GM21529 (cell line): ENCODE data around the gene SLC25A1.

Source experiments
- ATAC-seq: cut with Tn5 transposase; IDR thresholded peaks from one replicate; pipeline ENCODE4 v1.9.1; 2021; ENCODE audit not compliant: unreplicated experiment

SLC25A1 gene

GRCh38 chr22:19178657-19179496 lies at the start of gene SLC25A1:
Gene SLC25A1, minus strand, starts transcription at chr22:19178736. Its CDS starts 63 bp downstream, at chr22:19178673.
- ATAC-seq: peak; percentile 58

DNA sequence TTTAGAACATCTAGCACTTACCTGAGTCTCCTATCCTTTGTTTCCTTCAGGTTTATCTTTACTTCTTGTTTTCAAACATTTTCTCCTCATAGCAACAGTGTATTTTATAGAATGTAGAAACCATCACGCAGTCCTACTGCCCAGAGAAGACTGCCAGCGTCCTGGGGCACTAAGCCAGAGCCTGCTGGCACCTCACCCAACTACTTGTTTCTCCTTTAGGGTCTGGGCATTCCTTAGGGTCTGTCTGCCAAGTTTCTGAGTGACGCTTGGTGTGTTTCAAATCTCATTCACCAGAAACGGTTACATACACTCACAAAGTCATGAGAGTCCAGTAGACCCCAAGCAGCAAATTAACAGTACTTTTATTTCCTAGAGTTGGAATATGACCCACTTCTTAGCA lies 49.6 kb upstream of the SLC25A1 start:
- no peak for ATAC-seq

- no peak for ATAC-seq
Measured at GRCh38 chr22:19226428-19226827, 47.9 kb upstream of the SLC25A1 start.

- no peak for ATAC-seq
Measured at GRCh38 chr22:19225560-19225959, 47.0 kb upstream of the SLC25A1 start.

DNA sequence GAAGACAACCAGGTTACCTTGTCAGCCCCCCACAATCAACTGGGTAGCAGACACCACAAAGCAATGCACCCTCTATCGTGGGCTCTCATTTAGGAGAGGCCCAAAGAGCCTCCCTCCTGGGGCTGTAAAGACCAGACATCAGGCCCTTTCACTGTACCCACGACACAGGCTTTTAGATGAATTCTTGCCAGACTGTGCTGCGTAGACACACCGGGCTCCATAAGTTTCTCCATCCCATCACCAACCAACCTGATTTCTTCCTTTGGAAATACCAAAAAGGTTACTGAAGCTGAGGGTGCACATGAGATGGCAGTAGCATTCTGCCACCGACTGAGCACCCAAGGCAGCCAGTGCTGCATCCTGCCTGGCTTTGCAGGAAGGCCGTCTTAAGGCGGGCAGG lies 46.4 kb upstream of the SLC25A1 start:
- ATAC-seq: no peak

GRCh38 chr22:19224557-19224956 lies 46.0 kb upstream of the SLC25A1 start:
- no peak for ATAC-seq

- ATAC-seq: no peak
Measured at GRCh38 chr22:19223617-19224016, 45.1 kb upstream of the SLC25A1 start.

- ATAC-seq: no peak
Measured at GRCh38 chr22:19223110-19223509, 44.6 kb upstream of the SLC25A1 start.

DNA sequence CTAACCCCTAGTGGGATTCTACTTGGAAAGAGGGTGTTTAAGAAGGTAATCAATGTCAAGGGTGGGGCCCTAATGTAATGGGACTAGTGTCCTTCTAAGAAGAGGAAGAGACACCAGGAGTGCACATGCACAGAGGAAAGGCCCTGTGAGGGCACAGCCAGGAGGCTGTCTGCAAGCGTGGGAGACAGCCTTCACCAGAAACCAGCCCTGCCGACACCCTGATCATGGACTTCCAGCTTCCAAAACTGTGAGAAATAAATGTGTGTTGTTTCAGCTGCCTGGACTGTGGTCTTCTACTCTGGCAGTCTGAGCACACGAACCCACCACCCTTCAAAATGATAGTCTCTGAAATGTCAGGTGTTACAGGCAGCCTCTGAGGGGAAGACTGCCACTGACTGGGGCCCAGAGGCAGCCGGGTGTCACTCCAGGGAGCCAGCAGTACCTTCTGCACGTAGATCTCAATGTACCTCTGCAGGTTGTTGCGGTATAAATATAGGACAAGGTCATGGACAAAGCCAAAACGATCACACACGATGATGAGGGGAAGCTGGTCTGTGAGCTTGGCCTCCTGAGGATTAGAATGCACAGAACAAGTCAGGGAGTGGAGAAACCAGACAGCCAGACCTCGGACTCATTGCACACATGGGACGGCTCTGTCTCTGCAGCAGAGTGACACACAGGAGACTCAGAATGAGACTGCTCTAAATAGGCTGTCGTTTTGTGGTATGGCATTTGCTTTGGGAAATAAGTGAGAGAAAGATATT lies 43.9 kb upstream of the SLC25A1 start:
- ATAC-seq: no peak

GRCh38 chr22:19220867-19221266 lies 42.3 kb upstream of the SLC25A1 start:
- ATAC-seq: no peak

- ATAC-seq: no peak
Measured at GRCh38 chr22:19218541-19219233, 40.2 kb upstream of the SLC25A1 start.

DNA sequence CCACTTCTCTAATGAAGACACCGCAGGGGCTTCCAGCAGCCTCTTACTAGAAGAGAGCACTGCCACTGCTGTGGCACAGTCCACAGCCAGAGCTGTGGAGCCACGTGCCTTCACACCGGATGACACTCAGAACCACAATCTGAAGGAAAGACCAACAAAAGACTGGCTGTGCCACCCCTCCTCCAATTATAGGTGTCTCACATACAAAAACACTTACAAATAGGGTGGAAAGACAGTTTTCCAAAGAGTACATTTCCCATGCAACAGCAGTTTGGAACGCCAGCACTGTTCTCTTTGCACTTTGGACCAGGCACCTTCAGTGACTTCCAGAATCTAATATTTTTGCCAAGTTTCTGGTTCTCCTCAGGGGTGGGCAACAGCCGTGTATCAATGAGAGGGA lies 38.0 kb upstream of the SLC25A1 start:
- ATAC-seq: no peak

GRCh38 chr22:19215360-19215759 lies 36.8 kb upstream of the SLC25A1 start:
- ATAC-seq: no peak

GRCh38 chr22:19214078-19214473 lies 35.5 kb upstream of the SLC25A1 start:
- no peak for ATAC-seq

DNA sequence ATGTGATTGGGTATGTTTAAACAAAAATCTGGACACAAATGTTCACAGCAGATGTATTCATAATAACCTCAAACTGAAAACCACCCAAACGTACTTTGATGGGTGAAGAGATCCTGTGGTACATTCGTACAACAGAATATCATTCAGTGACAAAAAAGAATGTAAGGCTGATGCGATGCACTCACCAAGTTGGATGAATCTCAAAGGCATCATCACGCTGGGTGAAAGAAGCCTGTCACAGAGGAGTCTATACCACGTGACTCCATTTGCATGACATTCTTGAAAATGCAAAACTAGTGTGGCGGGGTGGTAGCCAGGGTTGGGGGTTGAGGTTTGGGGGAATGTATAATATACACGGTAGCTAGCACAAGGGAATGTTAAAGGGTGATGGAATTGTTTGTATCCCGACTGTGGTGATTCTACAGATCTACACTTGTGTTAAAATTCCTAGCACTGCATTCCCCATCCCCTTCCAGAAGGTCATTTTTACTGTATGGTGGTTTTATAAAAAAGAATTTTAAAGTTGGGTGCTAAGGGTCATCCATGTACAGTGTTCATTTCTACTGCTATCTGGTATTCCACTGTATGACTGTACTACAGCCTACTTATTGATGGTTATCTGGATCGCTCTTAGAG lies 35.0 kb upstream of the SLC25A1 start:
- ATAC-seq: no peak

GRCh38 chr22:19213001-19213400 lies 34.5 kb upstream of the SLC25A1 start:
- ATAC-seq: no peak

DNA sequence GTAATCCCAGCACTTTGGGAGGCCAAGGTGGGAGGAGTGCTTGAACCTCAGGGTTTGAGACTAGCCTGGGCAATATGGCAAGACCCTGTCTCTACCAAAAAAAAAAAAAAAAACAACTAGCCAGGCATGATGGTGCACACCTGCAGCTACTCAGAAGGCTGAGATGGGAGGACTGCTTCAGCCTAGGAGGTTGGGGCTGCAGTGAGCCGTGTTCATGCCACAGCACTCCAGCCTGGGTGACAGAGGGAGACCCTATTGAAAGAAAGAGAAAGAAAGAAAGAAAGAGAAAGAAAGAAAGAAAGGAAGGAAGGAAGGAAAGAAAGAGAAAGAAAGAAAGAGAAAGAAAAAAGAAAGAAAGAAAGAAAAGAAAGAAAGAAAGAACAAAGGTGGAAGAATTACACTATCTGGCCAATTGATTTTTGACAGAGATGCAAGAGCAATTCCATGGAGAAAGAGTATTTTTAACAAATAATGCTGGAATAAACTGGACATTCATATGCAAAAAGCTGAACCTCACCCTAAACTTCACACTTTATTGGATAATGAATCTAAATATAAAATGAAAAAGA lies 33.9 kb upstream of the SLC25A1 start:
- ATAC-seq: no peak

GRCh38 chr22:19210188-19210587 lies 31.7 kb upstream of the SLC25A1 start:
- no peak for ATAC-seq

DNA sequence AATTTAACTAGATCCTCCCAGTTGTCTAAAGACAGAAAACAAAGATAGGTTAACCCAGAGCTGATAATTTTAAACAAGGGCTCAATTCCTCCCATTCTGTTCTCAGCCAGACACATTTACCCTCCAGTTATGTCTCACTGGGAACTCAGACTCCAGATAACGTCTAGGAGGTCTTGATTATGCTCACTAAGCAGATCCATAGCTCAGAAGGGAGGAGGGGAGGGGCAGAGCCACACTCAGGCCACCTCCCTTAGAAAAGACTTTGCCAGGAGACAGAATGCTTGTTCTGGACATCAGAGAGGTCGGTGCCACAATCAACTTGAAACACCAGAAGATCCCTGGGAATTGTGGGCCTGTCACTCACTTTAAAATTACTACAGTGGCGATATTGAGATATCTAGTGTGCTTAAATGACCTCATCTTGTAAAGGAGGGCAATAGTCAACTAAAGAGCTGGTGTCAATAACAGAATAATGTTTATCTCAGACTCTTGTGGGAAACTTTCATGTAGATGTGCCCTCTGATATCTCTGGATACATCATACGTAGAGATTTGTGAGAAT lies 29.8 kb upstream of the SLC25A1 start:
- no peak for ATAC-seq

GRCh38 chr22:19207884-19208283 lies 29.3 kb upstream of the SLC25A1 start:
- no peak for ATAC-seq

- ATAC-seq: no peak
Measured at GRCh38 chr22:19207401-19207808, 28.9 kb upstream of the SLC25A1 start.
